Hindlimb muscle (tissue), 1 donor: ENCODE data around the gene UBE4B. TPM values are rescaled to one million over a fixed set of nuclear protein-coding genes. Genes with fewer than 3 reads are reported as not detected.
"Not testable (repeated sequence)": the region's sequence is repeated elsewhere in the genome, so short reads cannot be mapped to it uniquely, and the experiment has no call there.

Experiments
- DNase-seq: peaks from one replicate; pipeline ENCODE4 v3.0.0-alpha.2; 2013
- polyA plus RNA-seq: library from polyadenylated mRNA; unstranded; fragments of 120-200 nt; gene quantifications from one replicate; pipeline ENCODE4 v1.2.1, GENCODE V29; 2013; ENCODE audit not compliant: insufficient read length

UBE4B gene
- polyA plus RNA-seq, 1 donor, result 48.2 TPM

DNA sequence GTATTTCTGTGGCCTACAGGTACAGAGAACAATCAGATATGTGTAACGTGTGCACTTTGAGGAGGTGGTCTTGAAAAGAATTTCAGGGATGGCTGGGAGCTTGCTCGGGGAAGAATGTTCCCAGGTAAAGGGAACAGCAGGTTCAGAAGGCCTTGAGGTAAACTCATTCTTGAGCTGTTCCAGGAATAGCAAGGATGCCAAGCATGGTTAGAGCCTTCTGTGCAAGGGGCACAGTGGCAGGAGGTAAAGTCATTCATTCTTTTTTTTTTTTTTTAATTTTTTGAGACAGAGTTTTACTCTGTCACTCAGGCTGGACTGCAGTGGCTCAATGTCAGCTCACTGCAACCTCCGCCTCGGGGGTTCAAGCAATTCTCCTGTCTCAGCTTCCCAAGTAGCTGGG is 10.0 kb downstream of the UBE4B start:
- DNase-seq, result no peak

DNA sequence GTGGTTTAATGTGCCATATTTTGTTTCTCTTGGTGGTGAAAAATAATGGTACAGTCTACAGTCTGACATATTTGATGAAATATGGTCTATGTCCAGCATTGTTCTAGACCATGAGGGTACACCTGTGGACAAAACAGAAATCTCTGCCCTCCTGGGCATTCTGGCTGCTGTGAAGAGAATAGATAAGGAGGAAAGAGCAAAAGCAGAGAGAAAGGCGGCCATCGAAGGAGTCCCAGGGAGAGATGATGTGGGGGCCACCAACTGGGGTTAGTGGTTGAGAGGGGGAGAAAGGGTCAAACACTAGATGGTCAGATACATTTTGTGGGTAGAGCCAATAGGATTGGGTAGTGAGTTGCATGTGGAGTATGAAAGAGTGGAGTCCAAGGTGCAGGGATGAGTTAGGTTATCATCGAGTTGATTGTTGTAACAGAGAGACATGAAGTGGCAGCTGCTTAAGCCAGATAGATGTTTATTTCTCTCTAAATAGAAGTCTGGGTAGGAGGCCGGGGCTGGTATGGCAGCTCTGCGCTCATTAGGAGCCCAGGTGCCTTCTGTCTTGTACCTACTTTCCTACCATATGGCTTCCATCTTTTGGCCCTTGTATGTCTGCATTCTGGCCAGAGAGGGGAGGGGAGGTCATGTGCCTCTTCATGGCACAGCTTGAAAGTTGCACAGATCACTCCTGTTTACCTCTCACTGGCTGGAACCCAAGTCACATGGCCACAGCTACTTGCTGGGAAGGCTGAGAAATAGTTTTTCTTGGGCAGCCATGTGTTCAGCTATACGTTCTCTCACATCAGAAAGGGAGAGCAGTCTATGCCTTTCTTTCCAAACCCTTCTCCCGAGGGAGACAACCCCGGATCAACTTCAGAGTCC is 13.0 kb downstream of the UBE4B start:
- DNase-seq, result no peak

DNA sequence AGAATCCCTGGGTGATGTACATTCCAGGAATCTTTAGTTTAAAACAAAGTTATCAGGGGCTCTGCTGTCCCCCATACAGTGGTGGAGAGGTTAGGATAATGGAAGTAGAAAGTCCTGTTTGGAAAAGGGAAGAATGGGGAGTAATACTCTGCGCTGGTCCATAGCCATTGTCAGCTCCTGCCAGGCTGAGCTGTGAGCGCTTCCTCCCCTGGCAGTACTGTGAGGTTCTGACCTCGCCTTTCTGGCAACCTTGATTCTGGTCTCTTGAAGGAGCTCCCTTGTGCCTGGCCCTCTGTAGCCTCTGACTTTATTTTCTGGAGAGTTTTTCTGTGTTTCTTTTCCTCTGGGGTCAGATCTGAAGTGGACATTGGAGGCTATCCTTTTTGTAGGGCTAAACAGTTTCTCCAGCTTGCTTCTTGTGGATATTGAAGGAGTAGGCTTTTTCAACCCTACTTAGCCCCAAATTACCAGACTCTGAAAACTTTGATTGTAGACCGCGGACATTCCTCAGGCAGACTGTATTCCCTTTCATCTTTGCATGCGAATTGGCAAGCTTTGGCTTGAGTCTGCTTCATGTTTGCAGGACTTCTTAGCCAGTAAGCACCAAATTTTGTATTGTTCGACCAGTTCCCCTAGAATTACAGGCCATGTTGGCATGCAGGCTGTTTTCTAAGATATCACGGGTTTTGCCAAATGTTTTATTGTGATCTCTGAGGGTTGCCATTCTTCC is 13.8 kb downstream of the UBE4B start:
- DNase-seq, result no peak

GRCh38 chr1:10048601-10049000 is 15.8 kb downstream of the UBE4B start:
- DNase-seq, result no peak

GRCh38 chr1:10050611-10051010 is 17.9 kb downstream of the UBE4B start:
- no peak for DNase-seq

- no peak for DNase-seq
Observed at GRCh38 chr1:10051656-10052055, 18.9 kb downstream of the UBE4B start.

DNA sequence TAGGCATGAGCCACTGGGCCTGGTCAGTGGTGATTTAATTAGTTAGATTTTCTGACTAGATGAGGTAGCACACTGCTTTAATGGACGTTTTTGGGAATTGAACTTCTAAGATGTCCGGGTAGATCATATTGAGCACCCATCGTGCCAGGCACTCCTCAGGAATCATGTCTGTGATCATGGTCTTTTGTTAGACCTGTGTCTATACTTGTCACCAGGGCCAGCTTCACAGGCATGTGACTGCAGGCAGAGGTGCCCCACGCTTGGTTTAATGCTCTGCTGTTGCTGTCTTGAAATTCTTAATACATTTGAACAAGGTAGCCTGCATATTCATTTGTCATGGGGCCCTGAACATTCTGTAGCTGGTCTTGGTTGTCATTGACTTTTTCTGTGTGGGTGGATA is 19.6 kb downstream of the UBE4B start:
- DNase-seq, result no peak

DNA sequence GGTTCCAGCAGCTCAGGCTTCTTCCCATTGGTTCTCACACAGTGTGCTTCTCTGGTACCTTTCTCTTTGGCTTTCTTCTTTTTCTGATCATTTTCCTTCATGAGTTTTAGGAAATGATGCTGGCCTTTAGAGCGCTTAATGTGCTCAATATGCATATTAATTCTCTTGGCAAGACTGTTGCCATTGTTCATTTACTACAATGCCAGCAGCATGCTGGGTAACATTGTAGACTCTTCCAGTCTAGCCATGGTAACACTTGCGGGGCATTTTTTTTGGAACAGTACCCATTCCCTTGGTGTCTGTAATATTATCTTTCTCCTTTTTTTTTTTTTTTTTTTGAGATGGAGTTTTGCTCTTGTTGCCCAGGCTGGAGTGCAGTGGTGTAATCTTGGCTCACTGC is 21.7 kb downstream of the UBE4B start:
- no peak for DNase-seq

- no peak for DNase-seq
Observed at GRCh38 chr1:10056599-10056987, 23.8 kb downstream of the UBE4B start.

GRCh38 chr1:10057343-10057742 is 24.6 kb downstream of the UBE4B start:
- DNase-seq, result no peak

DNA sequence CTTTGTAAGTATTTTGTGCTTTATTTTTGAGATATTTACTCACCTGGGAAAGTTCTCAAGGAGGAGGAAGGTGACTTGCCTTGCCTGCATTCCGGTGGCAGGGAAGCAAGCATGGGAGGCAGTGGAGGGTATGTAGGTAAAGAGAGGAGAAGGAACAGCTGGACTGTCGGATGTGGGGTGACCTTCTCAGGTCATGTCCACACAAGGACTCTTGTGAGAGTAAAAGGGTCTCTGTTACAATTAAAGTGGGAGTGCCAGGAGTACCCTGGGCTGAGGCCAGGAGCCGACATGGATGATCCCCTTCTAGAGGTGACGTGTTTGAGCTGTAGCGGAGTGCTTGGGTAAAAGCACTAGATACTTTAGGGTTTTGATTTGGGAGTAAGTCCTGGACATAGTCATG is 25.0 kb downstream of the UBE4B start:
- no peak for DNase-seq

- DNase-seq, result no peak
Observed at GRCh38 chr1:10059342-10059718, 26.6 kb downstream of the UBE4B start.

DNA sequence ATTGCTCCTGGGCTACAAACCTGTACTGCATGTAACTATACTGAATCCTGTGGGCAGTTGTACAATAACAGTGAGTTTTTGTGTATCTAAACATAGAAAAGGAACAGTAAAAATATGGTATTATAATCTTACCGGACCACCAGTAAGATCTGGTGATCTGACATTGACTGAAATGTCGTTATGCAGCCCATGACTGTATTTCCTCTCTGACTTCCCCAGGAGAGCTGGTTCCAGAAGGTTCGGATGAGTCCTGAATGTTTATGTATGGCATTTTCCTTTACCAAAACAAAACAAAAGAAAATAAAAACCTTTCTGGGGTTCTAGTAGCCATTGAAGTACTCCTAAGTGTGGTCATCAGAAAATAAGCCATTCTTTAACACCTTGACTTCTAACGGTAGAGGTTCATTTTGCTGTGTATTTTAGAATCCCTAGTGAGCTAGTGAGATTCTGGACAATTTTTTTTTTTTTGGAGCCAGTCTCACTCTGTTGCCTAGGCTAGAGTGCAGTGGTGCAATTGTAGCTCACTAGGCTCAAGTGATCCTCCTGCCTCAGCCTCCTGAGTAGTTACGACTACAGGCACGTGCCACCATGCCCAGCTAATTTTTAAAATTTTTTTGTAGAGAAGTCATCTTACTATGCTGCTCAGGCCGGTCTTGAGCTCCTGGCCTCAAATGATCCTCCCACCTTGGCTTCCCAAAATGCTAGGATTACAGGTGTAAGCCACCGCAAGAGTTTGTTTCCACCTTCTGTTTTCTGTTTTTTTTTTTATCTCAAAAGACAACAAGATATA is 27.7 kb downstream of the UBE4B start:
- no peak for DNase-seq

DNA sequence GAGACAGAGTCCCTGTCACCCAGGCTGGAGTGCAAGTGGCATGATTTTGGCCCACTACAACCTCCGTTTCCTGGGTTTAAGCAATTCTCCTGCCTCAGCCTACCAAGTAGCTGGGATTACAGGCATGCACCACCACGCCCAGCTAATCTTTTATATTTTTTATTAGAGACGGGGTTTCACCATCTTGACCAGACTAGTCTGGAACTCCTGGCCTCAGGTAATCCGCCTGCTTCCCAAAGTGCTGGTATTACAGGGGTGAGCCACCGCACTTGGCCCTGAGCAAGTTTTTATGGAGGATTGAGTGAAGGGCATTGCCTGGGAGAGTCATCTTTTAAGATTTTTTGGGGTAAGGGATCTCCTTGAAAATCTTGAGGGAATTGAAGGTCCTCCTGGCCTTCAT is 28.5 kb downstream of the UBE4B start:
- DNase-seq, result no peak

- DNase-seq, result no peak
Observed at GRCh38 chr1:10063878-10064277, 31.1 kb downstream of the UBE4B start.

GRCh38 chr1:10064416-10065343 is 31.9 kb downstream of the UBE4B start:
- no peak for DNase-seq

GRCh38 chr1:10065344-10065685 is 32.6 kb downstream of the UBE4B start:
- DNase-seq, result no peak

DNA sequence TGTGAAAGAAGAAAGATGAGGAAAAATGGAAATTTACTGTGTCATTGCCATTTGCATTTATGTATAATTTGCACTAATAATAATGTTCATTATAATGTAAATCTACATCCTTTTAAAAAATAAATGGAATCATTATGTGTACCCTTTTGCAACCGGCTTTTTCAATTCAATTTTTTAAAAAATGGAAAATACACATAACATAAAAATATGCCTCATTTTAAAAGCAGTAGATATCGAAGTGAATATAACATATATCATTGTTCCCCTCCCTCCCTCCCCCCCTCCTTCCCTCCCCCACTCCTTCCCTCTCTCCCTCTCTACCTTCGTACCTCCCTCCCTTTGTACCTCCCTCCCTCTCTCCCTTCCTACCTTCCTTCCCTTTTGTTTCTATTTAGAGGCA is 33.0 kb downstream of the UBE4B start:
- DNase-seq, result no peak

- no peak for DNase-seq
Observed at GRCh38 chr1:10068605-10069294, 36.0 kb downstream of the UBE4B start.

GRCh38 chr1:10070206-10070605 is 37.4 kb downstream of the UBE4B start:
- DNase-seq, result no peak

DNA sequence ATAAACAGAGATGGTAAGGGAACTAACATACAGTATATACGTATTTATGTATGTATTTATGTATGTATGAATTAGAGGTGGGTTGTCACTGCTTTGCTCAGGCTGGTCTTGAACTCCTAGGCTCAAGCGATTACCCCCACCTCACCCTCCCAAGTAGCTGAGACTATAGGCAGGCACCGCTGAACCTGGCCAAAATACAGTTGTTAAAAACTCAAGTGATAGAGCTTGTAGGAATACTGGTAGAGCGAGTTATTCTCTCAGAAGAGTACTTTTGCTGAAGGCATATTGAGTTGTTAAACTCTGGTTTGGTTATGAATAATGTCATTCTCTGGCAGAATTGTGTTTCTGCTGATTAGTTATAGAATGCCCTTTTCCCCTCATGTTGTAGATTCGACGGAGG is 38.9 kb downstream of the UBE4B start:
- DNase-seq, result no peak

DNA sequence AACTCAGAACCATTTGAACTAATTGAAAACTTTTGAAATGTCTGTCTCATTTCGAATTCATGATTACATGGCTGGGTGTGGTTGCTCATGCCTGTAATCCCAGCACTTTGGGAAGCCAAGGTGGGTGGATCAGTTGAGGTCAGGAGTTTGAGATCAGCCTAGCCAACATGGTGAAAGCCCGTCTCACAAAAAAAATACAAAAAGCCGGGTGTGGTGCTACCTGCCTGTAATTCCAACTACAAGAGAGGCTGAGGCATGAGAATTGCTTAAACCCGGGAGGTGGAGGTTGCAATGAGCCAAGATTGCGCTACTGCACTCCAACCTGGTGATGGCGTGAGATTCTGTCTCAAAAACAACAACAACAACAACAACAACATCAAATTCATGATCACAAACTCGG is 40.6 kb downstream of the UBE4B start:
- not testable (repeated sequence) for DNase-seq
